ENCODE results near the gene CARD8. TPM values are rescaled to one million over a fixed set of nuclear protein-coding genes. Genes with fewer than 3 reads are reported as not detected.
"Not testable (repeated sequence)": the region's sequence is repeated elsewhere in the genome, so short reads cannot be mapped to it uniquely, and the experiment has no call there.

The CARD8 gene
- total and polyA plus RNA-seq, 2 experiments from 2014 or later, result 16.6 to 17.1 TPM

DNA sequence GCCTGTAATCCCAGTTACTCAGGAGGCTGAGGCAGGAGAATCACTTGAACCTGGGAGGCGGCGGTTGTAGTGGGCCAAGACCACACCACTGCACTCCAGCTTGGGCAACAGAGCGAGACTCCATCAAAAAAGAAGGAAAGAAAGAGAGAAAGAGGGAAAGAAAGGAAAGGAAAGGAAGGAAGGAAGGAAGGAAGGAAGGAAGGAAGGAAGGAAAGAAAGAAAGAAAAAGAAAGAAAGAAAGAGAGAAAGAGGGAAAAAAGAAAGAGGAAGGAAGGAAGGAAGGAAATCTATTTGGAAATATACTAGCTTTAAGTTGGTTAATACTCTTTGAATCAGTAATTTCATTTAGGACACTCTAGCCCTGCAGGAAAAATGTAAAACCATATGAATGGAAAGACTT, 34.9 kb downstream of the CARD8 start:
- H3K27ac Mint-ChIP-seq; H3K9me2 ChIP-seq (ENCODE audit: insufficient read depth); H3K27me3 ChIP-seq (ENCODE audit: insufficient read depth); H3K36me3 ChIP-seq (ENCODE audit: insufficient read depth); H3K4me3 Mint-ChIP-seq; H3K9me3 Mint-ChIP-seq; H3K79me2 ChIP-seq (replicated peaks; ENCODE audit: insufficient read depth); DNase-seq (ENCODE audit: low spot score); H3K4me2 ChIP-seq; H3F3A ChIP-seq (replicated peaks; ENCODE audit: low read depth); H3K4me1 ChIP-seq (ENCODE audit: insufficient read depth); H2AFZ ChIP-seq; H3K36me3 Mint-ChIP-seq (ENCODE audit: low read depth); H4K20me1 ChIP-seq (replicated peaks; ENCODE audit: insufficient read depth); H3K27me3 Mint-ChIP-seq (ENCODE audit: insufficient read depth, low read depth, poor library complexity); H3K4me3 ChIP-seq; H3K4me1 Mint-ChIP-seq; ATAC-seq; H3K27ac ChIP-seq (ENCODE audit: low read depth): not testable (repeated sequence)

GRCh38 chr19:48218997-48219396, 36.7 kb downstream of the CARD8 start:
- H3K9me3 Mint-ChIP-seq, result no peaks in the 10 kb centered on the region
- no peak overlapping the region for H3K27ac Mint-ChIP-seq
- Histone ChIP-seq H3K4me1 (ENCODE audit: insufficient read depth) (no peaks in the 10 kb centered on the region), H2AFZ (no peak overlapping the region), H3K4me2 (no peak overlapping the region), H3K79me2 (replicated peaks; ENCODE audit: insufficient read depth) (no peaks in the 10 kb centered on the region), H3K9me2 (ENCODE audit: insufficient read depth) (no peaks in the 10 kb centered on the region), H3K4me3 (no peak overlapping the region), H3K36me3 (ENCODE audit: insufficient read depth) (no peaks in the 10 kb centered on the region), H4K20me1 (replicated peaks; ENCODE audit: insufficient read depth) (no peaks in the 10 kb centered on the region), H3F3A (replicated peaks; ENCODE audit: low read depth) (no peaks in the 10 kb centered on the region), H3K27ac (ENCODE audit: low read depth) (no peak overlapping the region), H3K27me3 (ENCODE audit: insufficient read depth) (no peaks in the 10 kb centered on the region)
- no peaks in the 10 kb centered on the region for H3K27me3 Mint-ChIP-seq (ENCODE audit: insufficient read depth, low read depth, poor library complexity)
- DNase-seq (ENCODE audit: low spot score), result no peak
- no peaks in the 10 kb centered on the region; the same call in 1 of the 3 replicates for H3K36me3 Mint-ChIP-seq (ENCODE audit: low read depth)
- no peak overlapping the region; the same call in 2 of the 3 replicates for H3K4me3 Mint-ChIP-seq
- peak; percentile 29; the same call in 1 of the 3 replicates for ATAC-seq
- peaks cover 8% of the 10 kb centered on the region; the same call in 2 of the 3 replicates for H3K4me1 Mint-ChIP-seq
- TF ChIP-seq CREB1 (CRISPR knock-in tag; IDR thresholded peaks at IDR 0.05; ENCODE audit: low read depth), result no peak
- no peak for TF ChIP-seq STAT1 (IDR thresholded peaks at IDR 0.05; ENCODE audit: unreplicated experiment)
- TF ChIP-seq ZNF462 (CRISPR knock-in tag; IDR thresholded peaks at IDR 0.05), result no peak
- TF ChIP-seq, protein P1, sequence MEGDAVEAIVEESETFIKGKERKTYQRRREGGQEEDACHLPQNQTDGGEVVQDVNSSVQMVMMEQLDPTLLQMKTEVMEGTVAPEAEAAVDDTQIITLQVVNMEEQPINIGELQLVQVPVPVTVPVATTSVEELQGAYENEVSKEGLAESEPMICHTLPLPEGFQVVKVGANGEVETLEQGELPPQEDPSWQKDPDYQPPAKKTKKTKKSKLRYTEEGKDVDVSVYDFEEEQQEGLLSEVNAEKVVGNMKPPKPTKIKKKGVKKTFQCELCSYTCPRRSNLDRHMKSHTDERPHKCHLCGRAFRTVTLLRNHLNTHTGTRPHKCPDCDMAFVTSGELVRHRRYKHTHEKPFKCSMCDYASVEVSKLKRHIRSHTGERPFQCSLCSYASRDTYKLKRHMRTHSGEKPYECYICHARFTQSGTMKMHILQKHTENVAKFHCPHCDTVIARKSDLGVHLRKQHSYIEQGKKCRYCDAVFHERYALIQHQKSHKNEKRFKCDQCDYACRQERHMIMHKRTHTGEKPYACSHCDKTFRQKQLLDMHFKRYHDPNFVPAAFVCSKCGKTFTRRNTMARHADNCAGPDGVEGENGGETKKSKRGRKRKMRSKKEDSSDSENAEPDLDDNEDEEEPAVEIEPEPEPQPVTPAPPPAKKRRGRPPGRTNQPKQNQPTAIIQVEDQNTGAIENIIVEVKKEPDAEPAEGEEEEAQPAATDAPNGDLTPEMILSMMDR (conservative IDR thresholded peaks at IDR 0.05; ENCODE audit: low read depth in 2 of 2), result no peak
- no peak for TF ChIP-seq ZNF331 (CRISPR knock-in tag; IDR thresholded peaks at IDR 0.05; ENCODE audit: low read depth)
- no peak for TF ChIP-seq EZH2phosphoT487 (IDR thresholded peaks at IDR 0.05; ENCODE audit: unreplicated experiment)
- no peak for TF ChIP-seq NANOG (IDR thresholded peaks at IDR 0.05; ENCODE audit: borderline replicate concordance)
- no peak for TF ChIP-seq POLR2AphosphoS5 (IDR thresholded peaks at IDR 0.05; ENCODE audit: low read depth)
- TF ChIP-seq EZH2 (IDR thresholded peaks at IDR 0.05; ENCODE audit: low read depth, unreplicated experiment), result no peak
- TF ChIP-seq, protein P2, sequence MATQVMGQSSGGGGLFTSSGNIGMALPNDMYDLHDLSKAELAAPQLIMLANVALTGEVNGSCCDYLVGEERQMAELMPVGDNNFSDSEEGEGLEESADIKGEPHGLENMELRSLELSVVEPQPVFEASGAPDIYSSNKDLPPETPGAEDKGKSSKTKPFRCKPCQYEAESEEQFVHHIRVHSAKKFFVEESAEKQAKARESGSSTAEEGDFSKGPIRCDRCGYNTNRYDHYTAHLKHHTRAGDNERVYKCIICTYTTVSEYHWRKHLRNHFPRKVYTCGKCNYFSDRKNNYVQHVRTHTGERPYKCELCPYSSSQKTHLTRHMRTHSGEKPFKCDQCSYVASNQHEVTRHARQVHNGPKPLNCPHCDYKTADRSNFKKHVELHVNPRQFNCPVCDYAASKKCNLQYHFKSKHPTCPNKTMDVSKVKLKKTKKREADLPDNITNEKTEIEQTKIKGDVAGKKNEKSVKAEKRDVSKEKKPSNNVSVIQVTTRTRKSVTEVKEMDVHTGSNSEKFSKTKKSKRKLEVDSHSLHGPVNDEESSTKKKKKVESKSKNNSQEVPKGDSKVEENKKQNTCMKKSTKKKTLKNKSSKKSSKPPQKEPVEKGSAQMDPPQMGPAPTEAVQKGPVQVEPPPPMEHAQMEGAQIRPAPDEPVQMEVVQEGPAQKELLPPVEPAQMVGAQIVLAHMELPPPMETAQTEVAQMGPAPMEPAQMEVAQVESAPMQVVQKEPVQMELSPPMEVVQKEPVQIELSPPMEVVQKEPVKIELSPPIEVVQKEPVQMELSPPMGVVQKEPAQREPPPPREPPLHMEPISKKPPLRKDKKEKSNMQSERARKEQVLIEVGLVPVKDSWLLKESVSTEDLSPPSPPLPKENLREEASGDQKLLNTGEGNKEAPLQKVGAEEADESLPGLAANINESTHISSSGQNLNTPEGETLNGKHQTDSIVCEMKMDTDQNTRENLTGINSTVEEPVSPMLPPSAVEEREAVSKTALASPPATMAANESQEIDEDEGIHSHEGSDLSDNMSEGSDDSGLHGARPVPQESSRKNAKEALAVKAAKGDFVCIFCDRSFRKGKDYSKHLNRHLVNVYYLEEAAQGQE (IDR thresholded peaks at IDR 0.05; ENCODE audit: unreplicated experiment), result no peak

Measured in GM23338 (cell line).